GM12892 (cell line): Measurements from ENCODE around the gene ZNF79.

ENCODE experiments used
- DNase-seq: peaks from one replicate; pipeline ENCODE4 v3.0.0; 2011; ENCODE audit not compliant: insufficient read length
- FAIRE-seq: peaks from 2 replicates; lab custom pipeline; 2011; peaks lifted over from hg19 to GRCh38; lab: Jason Lieb, UNC
- POLR2A ChIP-seq: IDR thresholded peaks from 2 replicates; pipeline ENCODE4 v1.6.1; 2011; ENCODE audit warnings: low read depth, low read length, control low read depth
- POLR2AphosphoS5 ChIP-seq: IDR thresholded peaks from 2 replicates; pipeline ENCODE4 v1.6.1; 2011; ENCODE audit warnings: low read depth, low read length, control low read depth
- TAF1 ChIP-seq: IDR thresholded peaks from 2 replicates; pipeline ENCODE4 v1.6.1; 2011; ENCODE audit warnings: low read depth, mild to moderate bottlenecking, control low read depth, low read length, borderline replicate concordance

ZNF79 gene

GRCh38 chr9:127473501-127473900 lies 49.3 kb downstream of the ZNF79 start:
- DNase-seq (no peak), FAIRE-seq (no peak)
- TF ChIP-seq POLR2AphosphoS5 (no peak), TAF1 (no peak), POLR2A (no peak)

- FAIRE-seq (no peak), DNase-seq (no peak)
- TF ChIP-seq POLR2AphosphoS5 = no peak
- no peak for TF ChIP-seq POLR2A
- no peak for TF ChIP-seq TAF1
Observed at GRCh38 chr9:127473932-127474331, 49.8 kb downstream of the ZNF79 start.

DNA sequence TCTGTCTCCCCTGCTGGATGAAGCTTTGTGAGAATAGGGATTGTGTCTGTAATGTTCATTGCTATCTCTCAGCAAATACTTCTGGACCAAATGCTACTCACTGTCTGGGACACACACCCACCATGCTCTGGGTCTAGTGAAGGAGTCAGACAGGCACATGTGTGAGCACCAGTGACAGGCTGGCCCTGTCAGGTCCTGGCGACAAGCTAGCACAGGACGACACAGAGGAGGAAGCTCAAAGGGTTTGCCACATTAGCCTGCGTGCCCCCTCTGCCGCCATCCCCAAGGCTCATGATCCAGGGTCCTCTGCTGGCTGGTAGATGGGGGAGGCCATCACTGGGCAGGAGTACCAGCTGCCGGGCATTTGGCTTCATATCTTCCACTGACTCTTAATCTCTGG lies 50.4 kb downstream of the ZNF79 start:
- TF ChIP-seq POLR2AphosphoS5 (no peak), POLR2A (no peak), TAF1 (no peak)
- FAIRE-seq = no peak
- no peak for DNase-seq

GRCh38 chr9:127479507-127480081 lies 55.4 kb downstream of the ZNF79 start:
- TF ChIP-seq POLR2AphosphoS5 = no peak
- no peak for TF ChIP-seq TAF1
- no peak for TF ChIP-seq POLR2A
- no peak for DNase-seq
- no peak for FAIRE-seq

- FAIRE-seq = no peak
- no peak for DNase-seq
- TF ChIP-seq TAF1 (no peak), POLR2A (no peak), POLR2AphosphoS5 (no peak)
Observed at GRCh38 chr9:127482662-127483061, 58.5 kb downstream of the ZNF79 start.

- no peak for FAIRE-seq
- no peak for TF ChIP-seq TAF1
- no peak for TF ChIP-seq POLR2A
- TF ChIP-seq POLR2AphosphoS5 = no peak
- no peak for DNase-seq
Observed at GRCh38 chr9:127485995-127486394, 61.8 kb downstream of the ZNF79 start.

DNA sequence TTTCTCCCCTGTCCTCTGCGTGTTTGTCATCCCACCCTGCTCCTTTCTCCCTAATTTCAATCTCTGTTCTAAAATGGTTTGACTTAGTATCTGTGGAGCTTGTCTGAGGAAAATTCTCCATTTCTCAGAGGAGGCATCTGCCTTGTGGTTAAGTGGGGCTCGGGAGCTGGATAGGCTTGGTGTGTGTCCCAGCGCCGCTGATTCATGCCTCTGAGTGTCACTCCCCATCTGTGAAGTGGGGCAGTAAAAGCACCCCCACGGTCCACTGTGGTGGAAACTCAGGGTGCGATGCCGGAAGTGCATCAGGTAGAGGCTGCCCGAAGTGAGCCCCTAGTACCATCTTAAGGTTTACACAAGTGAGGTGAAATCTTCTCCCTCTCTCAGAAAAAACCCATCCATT lies 64.8 kb downstream of the ZNF79 start:
- no peak for TF ChIP-seq POLR2A
- TF ChIP-seq POLR2AphosphoS5 = no peak
- no peak for TF ChIP-seq TAF1
- no peak for DNase-seq
- no peak for FAIRE-seq

DNA sequence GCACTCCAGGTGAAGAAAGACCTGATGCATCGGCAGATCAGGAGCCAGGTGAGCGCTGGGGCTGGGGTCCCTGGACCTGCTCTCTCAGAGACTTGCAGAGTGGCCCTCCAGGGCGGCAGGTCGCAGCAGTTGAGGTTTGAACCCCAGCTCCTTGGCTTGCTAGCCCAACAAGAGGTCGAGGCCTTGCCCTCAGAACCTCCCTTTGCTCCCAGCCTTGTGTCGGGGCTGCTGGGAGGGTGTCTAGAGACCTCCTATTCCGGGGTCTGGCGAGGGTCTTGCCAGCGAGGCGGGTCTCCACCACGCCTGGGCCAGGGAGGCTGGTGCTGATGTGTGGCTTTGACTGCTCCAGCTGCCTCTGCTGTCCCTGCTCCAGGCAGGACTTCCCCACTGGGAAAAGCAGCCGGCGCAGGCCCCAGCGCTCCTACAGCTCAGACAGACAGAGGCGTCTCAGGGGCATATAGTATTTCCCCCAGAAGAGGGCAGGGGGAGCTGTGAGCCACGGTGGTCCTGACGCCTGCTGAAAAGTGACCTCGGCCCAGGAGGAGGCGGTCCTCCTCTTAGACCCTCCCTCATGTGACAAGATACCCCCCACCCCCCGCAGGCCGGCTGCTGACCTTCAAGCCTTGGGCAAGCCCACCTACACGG lies 65.4 kb downstream of the ZNF79 start:
- FAIRE-seq = no peak
- no peak for DNase-seq

DNA sequence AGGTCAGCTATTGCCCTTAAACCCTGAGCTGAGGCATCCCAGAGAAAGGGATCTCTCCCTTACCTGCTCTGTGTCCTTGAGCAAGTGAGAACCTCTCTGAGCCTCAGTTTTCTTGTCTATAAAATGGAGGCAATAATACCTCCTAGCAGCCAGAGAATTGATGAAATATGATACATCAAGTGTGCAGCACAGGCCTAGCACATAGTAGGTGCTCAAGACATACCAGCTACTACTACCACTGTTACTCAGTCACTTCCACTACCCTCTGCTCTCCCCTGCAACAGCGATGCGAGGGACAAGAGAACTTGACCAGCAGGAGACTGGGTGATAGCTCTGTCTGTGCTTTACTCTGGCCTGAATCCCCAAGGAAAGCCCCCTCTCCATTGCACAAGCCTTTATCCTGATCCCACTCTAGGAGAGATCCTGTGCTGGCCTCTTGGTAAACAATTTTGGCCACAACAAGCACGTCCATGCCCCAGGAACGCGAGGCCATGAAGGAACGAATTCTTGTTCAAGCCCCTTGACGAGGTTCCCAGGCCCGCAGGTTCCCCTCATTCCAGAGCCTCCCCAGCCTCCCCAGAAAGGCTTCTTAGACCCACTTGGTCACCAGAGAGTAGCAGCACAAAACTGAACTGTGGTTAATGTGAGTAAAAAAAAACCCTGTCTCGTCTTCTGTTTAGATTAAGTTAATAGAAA lies 66.5 kb downstream of the ZNF79 start:
- DNase-seq (no peak), FAIRE-seq (no peak)
- TF ChIP-seq TAF1 = no peak
- no peak for TF ChIP-seq POLR2AphosphoS5
- TF ChIP-seq POLR2A = no peak

More for the DNA sequence above, 65.4 kb downstream of the ZNF79 start:
- no peak for TF ChIP-seq POLR2AphosphoS5
- no peak for TF ChIP-seq TAF1
- TF ChIP-seq POLR2A = no peak

DNA sequence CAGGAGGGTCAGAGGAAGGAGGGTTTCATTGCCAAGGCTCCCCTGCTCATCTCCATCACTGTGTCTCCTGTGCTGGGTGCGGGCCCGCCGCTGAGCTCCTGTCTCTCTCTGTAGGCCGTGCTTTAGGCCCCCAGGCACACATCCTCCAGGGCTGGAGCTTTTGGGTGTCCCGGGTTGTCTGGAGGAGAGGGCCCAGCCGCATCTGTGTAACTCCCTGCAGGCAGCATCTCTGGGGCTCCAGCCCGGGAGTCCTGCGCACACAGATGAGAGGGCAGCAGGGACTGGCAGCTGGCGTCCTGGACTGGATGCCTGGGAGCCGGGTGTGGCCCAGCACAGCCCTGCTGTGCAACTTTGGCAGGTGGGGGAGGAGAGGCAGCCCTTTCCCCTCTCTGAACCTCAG lies 67.3 kb downstream of the ZNF79 start:
- TF ChIP-seq TAF1 (no peak), POLR2A (no peak), POLR2AphosphoS5 (no peak)
- DNase-seq (no peak), FAIRE-seq (no peak)

GRCh38 chr9:127492616-127493015 lies 68.4 kb downstream of the ZNF79 start:
- TF ChIP-seq POLR2A (no peak), TAF1 (no peak), POLR2AphosphoS5 (no peak)
- no peak for DNase-seq
- FAIRE-seq = no peak
